Stimulated activated CD4-positive, alpha-beta T cell treated with anti-CD3 and anti-CD28 coated beads, Interleukin-4, amount 100 ng/mL, for 48 hours (primary cell): ENCODE data around the gene TOMM22.

Experiments
- DNase-seq, 2 donors: peaks; one replicate each; pipeline ENCODE4 v3.0.0-alpha.2; 2020; ENCODE audit warnings: low read depth in 2 of 2

Gene TOMM22

GRCh38 chr22:38733724-38734381 lies 52.1 kb downstream of the TOMM22 start:
- no peak for DNase-seq

- DNase-seq, result no peak
Observed at GRCh38 chr22:38734421-38735100, 52.8 kb downstream of the TOMM22 start.
